HUES64 (cell line): ENCODE measurements around the gene SECISBP2.
"Not testable (repeated sequence)": the region's sequence is repeated elsewhere in the genome, so short reads cannot be mapped to it uniquely, and the experiment has no call there.

Experiments
- H3K27ac ChIP-seq: 2 replicates; pipeline ENCODE4 v1.7.0; 2013; ENCODE audit warnings: low read depth, low read length, inconsistent platforms
- H3K27me3 ChIP-seq: 2 replicates; pipeline ENCODE4 v1.6.1; 2013; ENCODE audit warnings: mild to moderate bottlenecking, low read length; ENCODE audit not compliant: insufficient read depth
- H3K36me3 ChIP-seq: 2 replicates; pipeline ENCODE4 v1.6.1; 2013; ENCODE audit warnings: mild to moderate bottlenecking, low read length; ENCODE audit not compliant: insufficient read depth
- H3K4me1 ChIP-seq: 2 replicates; pipeline ENCODE4 v1.6.1; 2013; ENCODE audit warnings: mild to moderate bottlenecking, low read length, moderate library complexity; ENCODE audit not compliant: insufficient read depth
- H3K4me3 ChIP-seq: 2 replicates; pipeline ENCODE4 v1.5.1; 2013; ENCODE audit warnings: mild to moderate bottlenecking, low read length, moderate library complexity
- H3K9ac ChIP-seq: 2 replicates; pipeline ENCODE4 v1.6.1; 2013; ENCODE audit warnings: mild to moderate bottlenecking, low read depth, low read length
- H3K9me3 ChIP-seq: 2 replicates; pipeline ENCODE4 v1.6.1; 2013; ENCODE audit warnings: low read depth, low read length; ENCODE audit not compliant: insufficient read depth
- WGBS: fragments of 150-250, 120-280 bp; methylation state at CpG from one replicate; pipeline ENCODE4 v1.1.7; 2013; ENCODE audit warnings: missing lambda C conversion rate; 5-methylcytosine and 5-hydroxymethylcytosine counted together

The SECISBP2 gene

DNA sequence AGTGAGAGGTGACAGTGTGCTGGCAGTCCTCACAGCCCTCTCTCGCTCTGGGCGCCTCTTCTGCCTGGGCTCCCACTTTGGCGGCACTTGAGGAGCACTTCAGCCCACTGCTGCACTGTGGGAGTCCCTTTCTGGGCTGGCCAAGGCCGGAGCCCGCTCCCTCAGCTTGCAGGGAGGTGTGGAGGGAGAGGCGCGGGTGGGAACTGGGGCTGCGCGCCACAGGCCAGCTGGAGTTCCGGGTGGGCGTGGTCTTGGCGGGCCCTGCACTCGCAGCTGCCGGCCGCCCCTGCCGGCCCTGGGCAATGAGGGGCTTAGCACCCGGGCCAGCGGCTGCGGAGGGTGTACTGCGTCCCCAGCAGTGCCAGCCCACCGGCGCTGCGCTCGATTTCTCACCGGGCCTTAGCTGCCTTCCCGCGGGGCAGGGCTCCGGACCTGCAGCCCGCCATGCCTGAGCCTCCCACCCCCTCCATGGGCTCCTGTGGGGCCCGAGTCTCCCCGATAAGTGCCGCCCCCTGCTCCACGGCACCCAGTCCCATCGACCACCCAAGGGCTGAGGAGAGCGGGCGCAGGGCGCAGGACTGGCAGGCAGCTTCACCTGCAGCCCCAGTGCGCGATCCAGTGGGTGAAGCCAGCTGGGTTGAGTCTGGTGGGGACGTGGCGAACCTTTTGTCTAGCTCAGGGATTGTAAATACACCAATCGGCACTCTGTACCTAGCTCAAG is 35.9 kb upstream of the SECISBP2 start:
- H3K36me3 ChIP-seq, H3K4me3 ChIP-seq, H3K9ac ChIP-seq, H3K4me1 ChIP-seq, H3K9me3 ChIP-seq, H3K27ac ChIP-seq, H3K27me3 ChIP-seq: not testable (repeated sequence)
- 96% methylated on average over 42 of the region's 42 CpGs for WGBS

DNA sequence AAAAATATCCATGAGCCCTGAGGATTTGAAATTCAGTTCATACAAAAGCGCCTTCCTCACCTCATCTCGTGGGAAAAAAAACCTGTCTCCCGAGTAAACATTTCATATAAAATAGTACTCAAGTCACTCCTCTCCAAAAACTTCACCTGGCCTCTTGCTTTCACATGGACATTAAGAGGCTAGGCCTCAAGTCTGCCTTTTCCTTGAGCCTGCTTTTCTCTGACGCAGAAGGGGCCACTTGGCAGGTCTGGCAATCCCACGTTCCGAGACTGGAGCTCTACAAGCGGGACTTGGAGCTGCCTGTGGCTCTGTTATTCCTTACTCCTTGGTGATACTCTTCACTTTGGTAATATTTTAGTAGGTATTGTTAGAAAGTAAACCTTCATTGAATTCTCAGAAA is 34.2 kb upstream of the SECISBP2 start:
- Histone ChIP-seq H3K9ac (no peak overlapping the region), H3K4me1 (no peaks in the 10 kb centered on the region)

DNA sequence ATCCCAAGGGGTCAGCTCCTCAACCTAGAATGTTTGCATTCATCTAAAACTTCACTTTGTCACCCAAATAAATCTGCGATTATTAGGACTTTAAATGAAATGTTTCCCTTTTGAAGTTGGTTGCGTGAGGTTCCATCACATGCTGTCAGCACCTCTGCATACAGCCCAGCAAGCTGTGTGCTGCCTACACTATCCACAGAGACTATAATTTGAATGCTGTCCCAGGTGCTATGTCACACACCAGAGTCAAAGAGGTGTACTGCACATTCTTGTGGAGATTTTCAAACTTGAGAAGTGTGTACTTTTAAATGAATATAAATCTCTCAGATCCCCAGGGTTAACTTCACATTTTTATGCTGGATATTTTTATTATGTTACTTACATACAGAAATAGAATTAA is 26.6 kb upstream of the SECISBP2 start:
- Histone ChIP-seq H3K9me3 (peaks cover 13% of the 10 kb centered on the region), H3K9ac (no peak overlapping the region), H3K4me3 (no peak overlapping the region), H3K36me3 (no peaks in the 10 kb centered on the region), H3K4me1 (peaks cover 12% of the 10 kb centered on the region; the same call in 1 of the 2 replicates), H3K27me3 (no peaks in the 10 kb centered on the region), H3K27ac (no peak overlapping the region)
- 100% methylated on average over 2 of the region's 2 CpGs for WGBS

More for the DNA sequence above, 34.2 kb upstream of the SECISBP2 start:
- H3K36me3 ChIP-seq = no peaks in the 10 kb centered on the region
- H3K4me3 ChIP-seq = no peak overlapping the region
- no peak overlapping the region for H3K27ac ChIP-seq
- no peaks in the 10 kb centered on the region for H3K27me3 ChIP-seq
- no peaks in the 10 kb centered on the region for H3K9me3 ChIP-seq
- WGBS = 94% methylated on average over 7 of the region's 7 CpGs

DNA sequence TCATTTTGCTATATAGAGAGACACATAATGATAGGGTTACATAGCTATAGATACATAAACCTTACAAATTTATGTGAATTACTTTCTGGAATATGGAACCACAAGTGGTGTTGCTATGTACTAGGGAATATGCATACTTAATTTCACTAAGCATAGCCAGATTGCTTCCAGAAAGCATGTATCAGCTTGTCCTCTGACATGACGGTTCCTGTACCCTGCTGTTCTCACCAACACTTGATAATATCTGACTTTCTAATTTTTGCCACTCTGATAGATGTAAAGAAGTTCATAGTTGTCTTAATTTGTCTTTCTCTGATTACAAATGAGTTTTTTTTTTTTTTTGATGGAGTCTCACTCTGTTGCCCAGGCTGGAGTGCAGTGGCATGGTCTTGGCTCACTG is 25.3 kb upstream of the SECISBP2 start:
- Histone ChIP-seq H3K27me3 (no peaks in the 10 kb centered on the region), H3K36me3 (no peaks in the 10 kb centered on the region), H3K4me3 (no peak overlapping the region), H3K4me1 (peaks cover 12% of the 10 kb centered on the region; the same call in 1 of the 2 replicates), H3K9me3 (peaks cover 19% of the 10 kb centered on the region), H3K9ac (no peak overlapping the region), H3K27ac (no peak overlapping the region)
- WGBS = 100% methylated on average over 1 of the region's 1 CpG

DNA sequence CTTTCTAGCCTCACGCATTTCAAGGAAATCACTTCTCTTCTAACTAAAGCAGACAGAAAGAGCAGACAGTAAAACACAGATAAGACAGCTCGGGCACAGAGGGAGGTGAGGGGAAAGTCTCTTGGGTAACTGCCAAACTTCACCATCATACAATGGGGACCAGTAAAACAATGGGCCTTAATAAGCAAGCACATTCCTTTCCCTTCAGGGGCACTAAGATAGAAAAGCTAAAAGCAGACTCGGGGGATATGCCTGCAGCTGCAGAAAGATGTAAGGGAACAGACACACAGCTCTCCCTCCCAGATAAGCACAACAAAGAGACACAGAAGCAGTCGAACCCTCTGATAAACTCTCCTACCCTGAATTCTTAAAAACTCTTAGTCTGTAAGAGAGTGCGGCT is 22.9 kb upstream of the SECISBP2 start:
- H3K9me3 ChIP-seq = peaks cover 19% of the 10 kb centered on the region
- no peaks in the 10 kb centered on the region for H3K36me3 ChIP-seq
- H3K4me1 ChIP-seq = peaks cover 12% of the 10 kb centered on the region; the same call in 1 of the 2 replicates
- H3K27ac ChIP-seq = peak overlapping the region; percentile 78; the same call in 1 of the 2 replicates
- H3K27me3 ChIP-seq = no peaks in the 10 kb centered on the region
- no peak overlapping the region; the same call in 1 of the 2 replicates for H3K4me3 ChIP-seq
- no peak overlapping the region for H3K9ac ChIP-seq
- WGBS = 50% methylated on average over 4 of the region's 5 CpGs

DNA sequence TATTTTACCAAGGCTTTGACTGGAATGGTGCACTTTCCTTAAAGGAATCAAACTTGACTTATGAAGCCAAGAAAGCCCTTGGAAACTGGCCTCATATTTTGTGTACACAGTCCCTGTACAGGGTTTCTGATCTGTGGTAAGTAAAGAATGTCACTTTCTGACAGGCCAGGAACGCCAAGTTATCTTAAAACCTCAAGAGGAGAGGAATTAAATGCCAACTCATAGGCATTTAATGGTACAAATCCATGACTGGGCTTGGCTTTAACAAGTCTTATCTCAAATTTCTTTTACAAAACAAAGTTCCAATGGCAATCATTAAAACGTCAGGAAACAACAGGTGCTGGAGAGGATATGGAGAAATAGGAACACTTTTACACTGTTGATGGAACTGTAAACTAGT is 16.3 kb upstream of the SECISBP2 start:
- H3K9me3 ChIP-seq, H3K27me3 ChIP-seq, H3K4me1 ChIP-seq, H3K36me3 ChIP-seq, H3K9ac ChIP-seq, H3K27ac ChIP-seq, H3K4me3 ChIP-seq: not testable (repeated sequence)
- WGBS = 91% methylated on average over 2 of the region's 2 CpGs

DNA sequence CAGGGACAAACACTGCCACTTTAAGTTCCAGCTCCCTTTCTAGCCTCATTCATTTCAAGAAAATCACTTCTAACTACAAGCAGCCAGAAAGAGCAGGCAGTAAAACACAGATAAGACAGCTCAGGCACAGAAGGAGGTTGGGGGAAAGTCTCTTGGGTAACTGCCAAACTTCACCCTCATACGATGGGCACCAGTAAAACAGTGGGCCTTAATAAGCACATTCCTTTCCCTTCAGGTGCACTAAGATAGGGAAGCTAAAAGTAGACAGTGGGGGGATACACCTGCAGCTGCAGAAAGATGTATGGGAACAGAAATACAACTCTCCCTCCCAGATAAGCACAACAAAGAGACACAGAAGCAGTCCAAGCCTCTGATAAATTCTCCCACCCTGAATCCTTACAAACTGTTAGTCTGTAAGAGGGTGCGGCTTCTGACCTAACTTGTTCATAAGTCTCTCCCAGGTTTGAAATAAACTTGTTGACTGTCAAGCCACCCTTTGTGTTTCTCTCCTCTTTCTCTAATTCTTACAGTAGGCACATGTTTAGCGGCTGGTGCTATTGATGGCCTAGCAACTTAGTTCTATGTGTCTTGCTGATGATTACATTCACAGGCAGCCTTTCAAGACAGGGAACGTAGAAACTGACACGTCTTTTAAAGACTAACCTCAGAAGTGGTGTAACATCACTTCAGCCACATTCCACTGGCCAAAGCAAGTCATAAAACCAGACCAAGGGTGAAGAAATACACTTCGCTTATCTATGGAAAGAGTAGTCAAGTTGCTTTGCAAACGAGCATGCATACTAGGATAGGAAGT is 14.1 kb upstream of the SECISBP2 start:
- Histone ChIP-seq H3K9me3 (0 out of 2 replicates have a peak, but pooled peaks cover 4% of the 10 kb centered on the region), H3K36me3 (peaks cover 7% of the 10 kb centered on the region; the same call in 1 of the 2 replicates), H3K4me1 (no peaks in the 10 kb centered on the region), H3K27ac (no peak overlapping the region), H3K9ac (no peak overlapping the region), H3K4me3 (no peak overlapping the region), H3K27me3 (no peaks in the 10 kb centered on the region)
- 94% methylated on average over 7 of the region's 7 CpGs for WGBS

DNA sequence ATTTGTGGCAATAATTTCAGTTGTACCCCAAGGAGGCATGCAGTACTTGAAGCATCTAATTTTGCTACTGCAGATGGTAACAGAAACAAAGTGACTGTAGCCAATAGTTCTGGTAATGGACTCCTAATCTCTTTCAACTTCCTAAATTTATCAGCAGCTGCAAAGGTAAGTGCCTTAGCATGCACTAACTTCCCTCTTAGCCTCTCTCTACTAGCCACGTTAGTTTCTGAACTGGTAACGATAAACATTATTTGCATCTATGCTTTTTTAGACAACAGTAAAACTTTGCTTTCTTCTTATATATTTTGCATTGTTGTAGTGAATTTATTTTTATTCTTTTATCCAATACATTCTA is 13.5 kb upstream of the SECISBP2 start:
- no peak overlapping the region for H3K9ac ChIP-seq
- 92% methylated on average over 2 of the region's 2 CpGs for WGBS

DNA sequence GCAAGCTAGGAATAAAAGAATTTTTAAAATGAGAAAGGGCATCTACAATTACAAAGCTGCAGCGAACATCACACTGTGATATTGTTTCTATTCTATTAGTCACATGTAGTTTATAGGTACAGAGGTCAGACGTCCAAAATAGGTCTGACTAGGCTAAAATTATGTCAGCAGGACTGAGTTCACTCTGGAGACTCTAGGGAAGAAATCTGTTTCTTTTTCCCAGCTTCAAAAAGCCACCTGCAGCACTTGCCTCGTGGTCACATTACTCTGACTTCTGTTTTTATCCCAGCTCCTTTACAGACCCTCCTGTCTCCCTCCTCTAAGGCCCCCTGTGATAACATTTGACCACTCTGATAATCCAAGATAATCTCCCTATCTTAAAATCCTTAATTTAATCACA is 12.4 kb upstream of the SECISBP2 start:
- Histone ChIP-seq H3K9me3 (0 out of 2 replicates have a peak, but pooled peaks cover 4% of the 10 kb centered on the region), H3K27ac (no peak overlapping the region), H3K4me1 (peaks cover 4% of the 10 kb centered on the region; the same call in 1 of the 2 replicates), H3K4me3 (no peak overlapping the region), H3K27me3 (no peaks in the 10 kb centered on the region), H3K36me3 (peaks cover 7% of the 10 kb centered on the region; the same call in 1 of the 2 replicates), H3K9ac (no peak overlapping the region)
- WGBS = 82% methylated on average over 3 of the region's 3 CpGs

More for the DNA sequence above, 13.5 kb upstream of the SECISBP2 start:
- Histone ChIP-seq H3K27ac (no peak overlapping the region), H3K4me3 (no peak overlapping the region), H3K27me3 (no peaks in the 10 kb centered on the region), H3K4me1 (peaks cover 3% of the 10 kb centered on the region; the same call in 1 of the 2 replicates), H3K9me3 (0 out of 2 replicates have a peak, but pooled peaks cover 4% of the 10 kb centered on the region), H3K36me3 (peaks cover 7% of the 10 kb centered on the region; the same call in 1 of the 2 replicates)

DNA sequence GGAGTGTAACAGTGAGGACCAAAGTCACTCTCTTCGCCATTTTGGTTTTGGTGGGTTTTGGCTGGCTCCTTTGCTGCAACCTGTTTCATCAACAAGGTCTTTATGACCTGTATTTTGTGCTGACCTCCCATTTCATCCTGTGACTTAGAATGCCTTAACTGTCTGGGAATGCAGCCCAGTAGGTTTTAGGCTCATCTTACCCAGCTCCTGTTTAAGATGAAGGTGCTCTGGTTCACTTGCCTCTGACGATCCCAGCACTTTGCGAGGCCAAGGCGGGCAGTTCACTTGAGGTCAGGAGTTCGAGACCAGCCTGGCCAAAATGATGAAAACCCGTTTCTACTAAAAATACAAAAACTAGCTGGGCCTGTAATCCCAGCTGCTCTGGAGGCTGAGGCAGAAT is 9.1 kb upstream of the SECISBP2 start:
- Histone ChIP-seq H3K4me1 (peaks cover 16% of the 10 kb centered on the region), H3K27me3 (no peaks in the 10 kb centered on the region), H3K9ac (0 out of 2 replicates have a peak overlapping the region, but pooled peaks have one; percentile 97), H3K36me3 (peaks cover 25% of the 10 kb centered on the region), H3K27ac (no peak overlapping the region), H3K9me3 (0 out of 2 replicates have a peak, but pooled peaks cover 4% of the 10 kb centered on the region), H3K4me3 (no peak overlapping the region)
- WGBS = 93% methylated on average over 6 of the region's 6 CpGs
